HEK293 (cell line): ENCODE results near the gene NTN3.

Experiments
- BCL11A ChIP-seq: fragments of 450-650 bp; formaldehyde crosslinking; IDR thresholded peaks from 2 replicates; pipeline ENCODE4 v1.5.1; 2016; ENCODE audit warnings: low read depth, missing biosample characterization, missing genetic modification characterization
- ZBTB17 ChIP-seq: fragments of 450-650 bp; formaldehyde crosslinking; IDR thresholded peaks from 2 replicates; pipeline ENCODE4 v1.5.1; 2016; ENCODE audit warnings: missing biosample characterization, missing genetic modification characterization
- ZNF10 ChIP-seq: fragments of 450-650 bp; formaldehyde crosslinking; IDR thresholded peaks from 2 replicates; pipeline ENCODE4 v1.5.1; 2017; ENCODE audit warnings: missing biosample characterization, missing genetic modification characterization
- ZNF341 ChIP-seq: fragments of 450-650 bp; formaldehyde crosslinking; IDR thresholded peaks from 2 replicates; pipeline ENCODE4; 2016; ENCODE audit warnings: low read depth, missing biosample characterization, missing genetic modification characterization
- ZNF510 ChIP-seq: fragments of 450-650 bp; formaldehyde crosslinking; IDR thresholded peaks from 2 replicates; pipeline ENCODE4 v1.5.1; 2018; ENCODE audit warnings: mild to moderate bottlenecking, missing genetic modification characterization, missing biosample characterization; ENCODE audit not compliant: insufficient replicate concordance
- ZNF600 ChIP-seq: fragments of 450-650 bp; formaldehyde crosslinking; IDR thresholded peaks from 2 replicates; pipeline ENCODE4 v1.5.1; 2016; ENCODE audit warnings: missing biosample characterization, missing genetic modification characterization
- TF ChIP-seq, protein P1 (sequence below): fragments of 450-650 bp; formaldehyde crosslinking; IDR thresholded peaks from 2 replicates; pipeline ENCODE4 v1.5.1; 2016; ENCODE audit warnings: missing biosample characterization, missing genetic modification characterization
- TF ChIP-seq, protein P2 (sequence below): fragments of 450-650 bp; formaldehyde crosslinking; IDR thresholded peaks from 2 replicates; pipeline ENCODE4 v1.5.1; 2016; ENCODE audit warnings: missing biosample characterization, missing genetic modification characterization
- TF ChIP-seq, protein P3 (sequence below): fragments of 450-650 bp; formaldehyde crosslinking; IDR thresholded peaks from 2 replicates; pipeline ENCODE4 v1.5.1; 2016; ENCODE audit warnings: missing biosample characterization, missing genetic modification characterization
- TF ChIP-seq, protein P4 (sequence below): fragments of 450-650 bp; formaldehyde crosslinking; IDR thresholded peaks from 2 replicates; pipeline ENCODE4 v1.5.1; 2016; ENCODE audit warnings: missing biosample characterization, missing genetic modification characterization, low read depth
- TF ChIP-seq, protein P5 (sequence below): fragments of 450-650 bp; formaldehyde crosslinking; IDR thresholded peaks from 2 replicates; pipeline ENCODE4 v1.5.1; 2017; ENCODE audit warnings: missing biosample characterization, missing genetic modification characterization

DNA sequence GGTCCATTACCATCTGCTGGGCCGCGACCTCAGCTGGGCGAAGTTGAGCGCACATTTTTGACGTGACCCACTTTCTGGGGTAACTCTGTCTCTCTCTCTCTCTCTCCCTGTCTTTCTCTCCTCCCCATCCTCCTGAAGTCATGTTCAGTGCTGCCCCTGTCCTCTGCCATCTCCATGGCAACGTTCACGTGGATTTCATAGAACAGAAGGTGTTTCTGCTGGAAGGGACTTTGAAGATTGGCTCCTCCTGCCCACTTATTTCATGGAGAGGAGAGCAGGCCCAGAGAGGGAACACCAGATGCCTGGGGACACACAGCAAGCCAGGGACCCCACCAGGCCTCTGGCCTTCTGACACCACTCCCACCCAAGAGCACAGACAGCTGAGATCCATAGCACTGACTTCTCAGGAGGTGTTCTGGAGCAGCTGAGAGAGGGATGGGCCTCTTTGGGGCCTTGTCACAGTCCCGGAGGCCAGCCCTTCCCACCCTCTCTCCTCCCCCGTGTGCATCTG is 46.0 kb upstream of the NTN3 start:
- TF ChIP-seq, protein P1, sequence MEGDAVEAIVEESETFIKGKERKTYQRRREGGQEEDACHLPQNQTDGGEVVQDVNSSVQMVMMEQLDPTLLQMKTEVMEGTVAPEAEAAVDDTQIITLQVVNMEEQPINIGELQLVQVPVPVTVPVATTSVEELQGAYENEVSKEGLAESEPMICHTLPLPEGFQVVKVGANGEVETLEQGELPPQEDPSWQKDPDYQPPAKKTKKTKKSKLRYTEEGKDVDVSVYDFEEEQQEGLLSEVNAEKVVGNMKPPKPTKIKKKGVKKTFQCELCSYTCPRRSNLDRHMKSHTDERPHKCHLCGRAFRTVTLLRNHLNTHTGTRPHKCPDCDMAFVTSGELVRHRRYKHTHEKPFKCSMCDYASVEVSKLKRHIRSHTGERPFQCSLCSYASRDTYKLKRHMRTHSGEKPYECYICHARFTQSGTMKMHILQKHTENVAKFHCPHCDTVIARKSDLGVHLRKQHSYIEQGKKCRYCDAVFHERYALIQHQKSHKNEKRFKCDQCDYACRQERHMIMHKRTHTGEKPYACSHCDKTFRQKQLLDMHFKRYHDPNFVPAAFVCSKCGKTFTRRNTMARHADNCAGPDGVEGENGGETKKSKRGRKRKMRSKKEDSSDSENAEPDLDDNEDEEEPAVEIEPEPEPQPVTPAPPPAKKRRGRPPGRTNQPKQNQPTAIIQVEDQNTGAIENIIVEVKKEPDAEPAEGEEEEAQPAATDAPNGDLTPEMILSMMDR (tag by site-specific recombination): no peak
- TF ChIP-seq, protein P2, sequence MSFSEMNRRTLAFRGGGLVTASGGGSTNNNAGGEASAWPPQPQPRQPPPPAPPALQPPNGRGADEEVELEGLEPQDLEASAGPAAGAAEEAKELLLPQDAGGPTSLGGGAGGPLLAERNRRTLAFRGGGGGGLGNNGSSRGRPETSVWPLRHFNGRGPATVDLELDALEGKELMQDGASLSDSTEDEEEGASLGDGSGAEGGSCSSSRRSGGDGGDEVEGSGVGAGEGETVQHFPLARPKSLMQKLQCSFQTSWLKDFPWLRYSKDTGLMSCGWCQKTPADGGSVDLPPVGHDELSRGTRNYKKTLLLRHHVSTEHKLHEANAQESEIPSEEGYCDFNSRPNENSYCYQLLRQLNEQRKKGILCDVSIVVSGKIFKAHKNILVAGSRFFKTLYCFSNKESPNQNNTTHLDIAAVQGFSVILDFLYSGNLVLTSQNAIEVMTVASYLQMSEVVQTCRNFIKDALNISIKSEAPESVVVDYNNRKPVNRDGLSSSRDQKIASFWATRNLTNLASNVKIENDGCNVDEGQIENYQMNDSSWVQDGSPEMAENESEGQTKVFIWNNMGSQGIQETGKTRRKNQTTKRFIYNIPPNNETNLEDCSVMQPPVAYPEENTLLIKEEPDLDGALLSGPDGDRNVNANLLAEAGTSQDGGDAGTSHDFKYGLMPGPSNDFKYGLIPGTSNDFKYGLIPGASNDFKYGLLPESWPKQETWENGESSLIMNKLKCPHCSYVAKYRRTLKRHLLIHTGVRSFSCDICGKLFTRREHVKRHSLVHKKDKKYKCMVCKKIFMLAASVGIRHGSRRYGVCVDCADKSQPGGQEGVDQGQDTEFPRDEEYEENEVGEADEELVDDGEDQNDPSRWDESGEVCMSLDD (tag by site-specific recombination): no peak
- TF ChIP-seq, protein P3, sequence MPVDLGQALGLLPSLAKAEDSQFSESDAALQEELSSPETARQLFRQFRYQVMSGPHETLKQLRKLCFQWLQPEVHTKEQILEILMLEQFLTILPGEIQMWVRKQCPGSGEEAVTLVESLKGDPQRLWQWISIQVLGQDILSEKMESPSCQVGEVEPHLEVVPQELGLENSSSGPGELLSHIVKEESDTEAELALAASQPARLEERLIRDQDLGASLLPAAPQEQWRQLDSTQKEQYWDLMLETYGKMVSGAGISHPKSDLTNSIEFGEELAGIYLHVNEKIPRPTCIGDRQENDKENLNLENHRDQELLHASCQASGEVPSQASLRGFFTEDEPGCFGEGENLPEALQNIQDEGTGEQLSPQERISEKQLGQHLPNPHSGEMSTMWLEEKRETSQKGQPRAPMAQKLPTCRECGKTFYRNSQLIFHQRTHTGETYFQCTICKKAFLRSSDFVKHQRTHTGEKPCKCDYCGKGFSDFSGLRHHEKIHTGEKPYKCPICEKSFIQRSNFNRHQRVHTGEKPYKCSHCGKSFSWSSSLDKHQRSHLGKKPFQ (tag by site-specific recombination): no peak
- TF ChIP-seq BCL11A (no peak), ZBTB17 (tag by site-specific recombination) (no peak), ZNF341 (no peak), ZNF10 (tag by site-specific recombination) (no peak), ZNF600 (tag by site-specific recombination) (no peak), ZNF510 (tag by site-specific recombination) (no peak)
- TF ChIP-seq, protein P4, sequence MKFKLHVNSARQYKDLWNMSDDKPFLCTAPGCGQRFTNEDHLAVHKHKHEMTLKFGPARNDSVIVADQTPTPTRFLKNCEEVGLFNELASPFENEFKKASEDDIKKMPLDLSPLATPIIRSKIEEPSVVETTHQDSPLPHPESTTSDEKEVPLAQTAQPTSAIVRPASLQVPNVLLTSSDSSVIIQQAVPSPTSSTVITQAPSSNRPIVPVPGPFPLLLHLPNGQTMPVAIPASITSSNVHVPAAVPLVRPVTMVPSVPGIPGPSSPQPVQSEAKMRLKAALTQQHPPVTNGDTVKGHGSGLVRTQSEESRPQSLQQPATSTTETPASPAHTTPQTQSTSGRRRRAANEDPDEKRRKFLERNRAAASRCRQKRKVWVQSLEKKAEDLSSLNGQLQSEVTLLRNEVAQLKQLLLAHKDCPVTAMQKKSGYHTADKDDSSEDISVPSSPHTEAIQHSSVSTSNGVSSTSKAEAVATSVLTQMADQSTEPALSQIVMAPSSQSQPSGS (tag by site-specific recombination): no peak
- TF ChIP-seq, protein P5, sequence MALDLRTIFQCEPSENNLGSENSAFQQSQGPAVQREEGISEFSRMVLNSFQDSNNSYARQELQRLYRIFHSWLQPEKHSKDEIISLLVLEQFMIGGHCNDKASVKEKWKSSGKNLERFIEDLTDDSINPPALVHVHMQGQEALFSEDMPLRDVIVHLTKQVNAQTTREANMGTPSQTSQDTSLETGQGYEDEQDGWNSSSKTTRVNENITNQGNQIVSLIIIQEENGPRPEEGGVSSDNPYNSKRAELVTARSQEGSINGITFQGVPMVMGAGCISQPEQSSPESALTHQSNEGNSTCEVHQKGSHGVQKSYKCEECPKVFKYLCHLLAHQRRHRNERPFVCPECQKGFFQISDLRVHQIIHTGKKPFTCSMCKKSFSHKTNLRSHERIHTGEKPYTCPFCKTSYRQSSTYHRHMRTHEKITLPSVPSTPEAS (tag by site-specific recombination): no peak
